MCF 10A (cell line): Measurements from ENCODE around the gene FYCO1. TPM values are rescaled to one million over a fixed set of nuclear protein-coding genes. Genes with fewer than 3 reads are reported as not detected.

Experiments
- BruUV-seq: library from RNA; stranded (reverse); fragments of 400-500 nt; replicated peaks from 2 replicates; lab custom pipeline; 2021; lab: Mats Ljungman, UMichigan
- CTCF ChIA-PET: fragments of 300-600 bp; sonication (Branson Sonifier 250); formaldehyde crosslinking; extraction: SDS; loops from one replicate; lab custom pipeline; 2021; ENCODE audit warnings: antibody characterized with exemption, inconsistent platforms; lab: Yijun Ruan, JAX
- POLR2A ChIA-PET: fragments of 300-600, 350-650 bp; sonication (Branson Sonifier 250); formaldehyde crosslinking; extraction: SDS; loops from one replicate; lab custom pipeline; 2020; ENCODE audit warnings: antibody characterized with exemption, inconsistent platforms; lab: Yijun Ruan, JAX
- DNase-seq: peaks from one replicate; pipeline ENCODE4 v3.0.0-alpha.2; 2018; ENCODE audit not compliant: unreplicated experiment
- H3K27ac Mint-ChIP-seq: one replicate; pipeline ENCODE4 v1.8.0; 2022; ENCODE audit warnings: mild to moderate bottlenecking, low read depth, mixed read lengths; ENCODE audit not compliant: unreplicated experiment
- H3K27me3 Mint-ChIP-seq: one replicate; pipeline ENCODE4 v1.8.0; 2022; ENCODE audit warnings: mixed read lengths; ENCODE audit not compliant: insufficient read depth, unreplicated experiment
- H3K36me3 Mint-ChIP-seq: one replicate; pipeline ENCODE4 v1.8.0; 2022; ENCODE audit warnings: mild to moderate bottlenecking, moderate library complexity, mixed read lengths; ENCODE audit not compliant: insufficient read depth, unreplicated experiment
- H3K4me1 Mint-ChIP-seq: one replicate; pipeline ENCODE4 v1.8.0; 2022; ENCODE audit warnings: mixed read lengths; ENCODE audit not compliant: insufficient read depth, unreplicated experiment
- H3K4me3 Mint-ChIP-seq: one replicate; pipeline ENCODE4 v1.8.0; 2022; ENCODE audit warnings: mild to moderate bottlenecking, moderate library complexity, mixed read lengths; ENCODE audit not compliant: unreplicated experiment
- H3K9me3 Mint-ChIP-seq: one replicate; pipeline ENCODE4 v1.8.0; 2022; ENCODE audit warnings: mixed read lengths; ENCODE audit not compliant: unreplicated experiment
- CTCF ChIP-seq: fragments of 200-600 bp; IDR thresholded peaks from one replicate; pipeline ENCODE4 v1.8.0; 2022; ENCODE audit warnings: antibody characterized with exemption, mild to moderate bottlenecking; ENCODE audit not compliant: unreplicated experiment
- intact Hi-C: fragments of 100-400 bp; cut with micrococcal nuclease; formaldehyde crosslinking; loops from 2 replicates; pipeline ENCODE4 v1.14.1; 2022
- total RNA-seq: library from RNA; stranded (reverse); gene quantifications from 2 replicates; pipeline ENCODE4 v1.2.3, GENCODE V29; 2022

FYCO1 gene
- total RNA-seq, 1 experiment from 2014 or later, result 18.4 TPM

- H3K27ac Mint-ChIP-seq, result no peak overlapping the region
- no peaks in the 10 kb centered on the region for H3K4me1 Mint-ChIP-seq
- no peak for TF ChIP-seq CTCF
- no peak overlapping the region for H3K4me3 Mint-ChIP-seq
- intact Hi-C loops, result no loop called here
- H3K36me3 Mint-ChIP-seq, result peaks cover 51% of the 10 kb centered on the region
- POLR2A ChIA-PET, result no interaction called here
- BruUV-seq, result no TSS peak
- DNase-seq, result no peak
- H3K27me3 Mint-ChIP-seq, result no peaks in the 10 kb centered on the region
- H3K9me3 Mint-ChIP-seq, result no peaks in the 10 kb centered on the region
- CTCF ChIA-PET, result interaction anchor here (0.9 to 2.1 kb wide), 3 partner anchors 11 to 129 kb away, joined by 3 to 12 read pairs (median 4); no protein-coding TSS in a partner anchor
Observed at GRCh38 chr3:45950131-45950530, 45.5 kb downstream of the FYCO1 start.

GRCh38 chr3:45949432-45949831 is 46.2 kb downstream of the FYCO1 start:
- Mint-ChIP-seq H3K4me1 (no peaks in the 10 kb centered on the region), H3K27ac (no peak overlapping the region), H3K9me3 (no peaks in the 10 kb centered on the region), H3K27me3 (no peaks in the 10 kb centered on the region), H3K36me3 (peaks cover 44% of the 10 kb centered on the region), H3K4me3 (no peak overlapping the region)
- CTCF ChIA-PET, result no interaction called here
- DNase-seq, result no peak
- no TSS peak for BruUV-seq
- TF ChIP-seq CTCF, result no peak
- POLR2A ChIA-PET, result no interaction called here
- intact Hi-C loops, result no loop called here

GRCh38 chr3:45948881-45949280 is 46.7 kb downstream of the FYCO1 start:
- BruUV-seq, result no TSS peak
- no peaks in the 10 kb centered on the region for H3K27me3 Mint-ChIP-seq
- ChIA-PET CTCF (interaction anchor here (1.0 to 2.1 kb wide), 2 partner anchors 10 to 130 kb away, joined by 4 to 7 read pairs; no protein-coding TSS in a partner anchor), POLR2A (interaction anchor here (0.7 kb wide), 1 partner anchor 413 kb away, joined by 4 read pairs; no protein-coding TSS in a partner anchor)
- no peak overlapping the region for H3K4me3 Mint-ChIP-seq
- no peaks in the 10 kb centered on the region for H3K9me3 Mint-ChIP-seq
- no peak overlapping the region for H3K27ac Mint-ChIP-seq
- peaks cover 38% of the 10 kb centered on the region for H3K36me3 Mint-ChIP-seq
- no peaks in the 10 kb centered on the region for H3K4me1 Mint-ChIP-seq
- intact Hi-C loops, result no loop called here
- TF ChIP-seq CTCF, result no peak
- DNase-seq, result no peak

- H3K4me1 Mint-ChIP-seq, result no peaks in the 10 kb centered on the region
- H3K36me3 Mint-ChIP-seq, result peaks cover 33% of the 10 kb centered on the region
- H3K27me3 Mint-ChIP-seq, result no peaks in the 10 kb centered on the region
- H3K27ac Mint-ChIP-seq, result no peak overlapping the region
- no peaks in the 10 kb centered on the region for H3K9me3 Mint-ChIP-seq
- no peak for TF ChIP-seq CTCF
- intact Hi-C loops, result no loop called here
- no peak overlapping the region for H3K4me3 Mint-ChIP-seq
- no TSS peak for BruUV-seq
- no peak for DNase-seq
- CTCF ChIA-PET, result interaction anchor here (1.0 to 2.1 kb wide), 2 partner anchors 9 to 131 kb away, joined by 4 to 7 read pairs; no protein-coding TSS in a partner anchor
- POLR2A ChIA-PET, result interaction anchor here (0.7 kb wide), 1 partner anchor 413 kb away, joined by 4 read pairs; no protein-coding TSS in a partner anchor
Observed at GRCh38 chr3:45948311-45948781, 47.3 kb downstream of the FYCO1 start.
